ENCODE data around the gene LGALS3BP.

The LGALS3BP gene

GRCh38 chr17:79012563-79013134 is 32.9 kb upstream of the LGALS3BP start:
- DNase-seq: no peak

DNA sequence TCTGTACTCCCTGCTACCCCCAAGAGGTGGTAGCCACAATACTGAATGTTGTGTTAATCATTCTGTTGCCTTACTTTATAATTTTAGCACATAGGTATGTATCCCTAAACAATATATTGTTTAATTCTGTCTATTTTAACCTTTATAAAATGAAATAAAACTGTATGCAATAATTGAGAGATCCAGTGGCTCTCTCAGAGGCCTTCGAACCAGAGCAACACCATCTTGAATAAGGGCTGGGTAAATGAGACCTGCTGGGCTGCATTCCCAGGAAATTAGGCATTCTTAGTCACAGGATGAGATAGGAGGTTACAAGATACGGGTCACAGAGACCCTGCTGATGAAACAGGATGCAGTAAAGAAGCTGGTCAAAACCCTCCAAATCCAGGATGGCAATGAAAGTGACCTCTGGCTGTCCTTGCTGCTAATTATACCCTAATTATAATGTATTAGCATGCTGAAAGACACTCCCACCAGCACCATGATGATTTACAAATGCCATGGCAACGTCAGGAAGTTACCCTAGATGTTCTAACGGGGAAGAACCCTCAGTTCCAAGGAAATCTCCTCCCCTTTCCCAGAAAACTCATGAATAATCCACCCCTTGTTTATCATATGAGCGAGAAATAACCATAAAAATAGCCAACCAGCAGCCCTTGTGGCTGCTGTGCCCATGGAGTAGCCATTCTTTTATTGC is 31.9 kb upstream of the LGALS3BP start:
- DNase-seq: no peak

GRCh38 chr17:79010304-79010646 is 30.6 kb upstream of the LGALS3BP start:
- no peak for DNase-seq

DNA sequence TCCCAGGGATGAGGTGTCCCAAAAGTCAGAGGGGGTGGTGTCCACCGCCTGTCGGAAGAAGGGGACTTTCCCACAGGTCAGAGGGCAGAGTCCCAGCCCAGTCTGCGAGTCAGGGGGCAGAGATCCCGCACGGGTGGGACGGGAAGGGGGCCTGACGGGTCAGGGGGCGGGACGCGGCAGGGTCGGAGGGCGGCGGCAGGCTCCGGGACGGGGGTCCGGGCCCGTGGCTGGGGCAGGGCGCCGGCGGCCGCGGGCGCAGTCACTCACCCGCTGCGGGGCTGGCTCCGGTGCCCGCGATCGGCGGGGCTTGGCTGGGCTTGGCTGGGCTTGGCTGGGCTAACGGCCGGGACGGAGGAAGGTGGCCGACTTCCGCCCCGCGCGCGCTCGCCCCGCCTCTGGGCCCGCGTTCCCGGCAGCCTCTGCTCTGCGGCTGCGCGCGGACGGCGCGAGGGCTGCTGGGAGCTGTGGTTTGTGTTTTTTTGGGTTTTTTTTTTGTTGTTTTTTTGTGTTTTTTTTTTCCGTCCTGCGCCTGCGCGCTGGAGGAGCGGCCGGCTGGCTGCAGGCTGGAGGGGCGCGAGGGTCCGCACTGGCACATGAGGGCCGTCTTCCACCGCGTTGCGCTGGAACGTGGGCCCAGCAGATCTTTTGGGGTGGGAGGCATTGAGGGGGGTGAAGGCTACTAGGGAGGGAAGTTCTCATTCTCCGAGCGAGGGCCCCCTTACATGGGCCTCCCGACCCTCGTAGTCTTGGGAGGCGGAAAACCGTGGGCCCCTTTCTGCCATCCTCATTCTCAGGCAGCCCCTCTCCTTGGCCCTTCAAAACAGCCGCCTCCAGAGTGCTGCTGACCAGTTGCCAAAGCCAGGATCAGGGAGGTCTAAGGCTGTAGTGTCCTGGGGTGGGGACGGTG is 29.9 kb upstream of the LGALS3BP start, which contains the start of gene CANT1:
Gene CANT1 (minus strand): TSS at position 368 of the 907 bp plus-strand sequence. CDS start 12,142 bp downstream, outside the sequence.
- peak; percentile 87 for DNase-seq

GRCh38 chr17:79008666-79009387 is 29.1 kb upstream of the LGALS3BP start:
- no peak for DNase-seq

DNA sequence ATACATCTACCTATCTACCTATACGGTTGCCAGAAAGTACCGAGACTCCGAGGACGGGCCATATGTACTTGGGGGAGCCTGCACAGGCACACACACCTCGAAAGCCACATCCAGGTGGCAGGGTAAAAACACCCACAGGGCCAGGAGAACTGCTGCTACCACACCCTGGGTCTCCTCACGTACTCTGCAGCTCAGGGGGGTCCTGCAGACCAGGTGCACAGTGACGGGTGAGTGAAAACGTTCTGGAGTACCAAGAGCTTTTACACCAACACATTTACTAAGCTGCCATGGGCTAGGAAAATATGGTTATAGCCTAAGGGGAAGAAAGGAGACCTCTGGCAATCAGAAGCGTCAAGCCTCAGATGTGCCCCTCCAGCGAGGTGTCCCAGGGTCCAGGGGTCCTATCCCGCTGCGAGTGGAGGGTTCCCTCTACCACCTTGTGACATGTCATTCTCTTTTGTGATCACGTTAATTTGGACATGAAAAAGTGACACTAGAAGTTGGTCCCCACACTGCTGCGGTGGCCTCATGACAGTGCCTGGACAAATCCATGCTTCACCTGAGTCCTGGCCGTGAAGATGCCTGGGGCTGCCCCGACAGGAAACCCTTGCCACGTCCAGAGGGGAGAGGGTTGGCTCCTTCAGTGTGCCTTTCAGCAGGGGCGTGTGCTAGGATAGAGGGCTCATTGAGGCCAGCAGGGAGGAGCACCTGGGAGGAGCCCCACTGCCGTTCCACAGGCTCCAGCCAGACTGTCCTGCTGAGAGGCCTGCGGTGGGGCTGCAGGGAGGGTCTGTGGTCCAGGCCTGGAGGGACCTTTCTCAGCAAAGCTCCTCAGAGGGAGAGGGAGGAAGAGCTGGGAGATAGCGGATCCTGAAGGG is 28.0 kb upstream of the LGALS3BP start:
- DNase-seq: no peak

GRCh38 chr17:79006794-79007503 is 27.2 kb upstream of the LGALS3BP start:
- DNase-seq: no peak

DNA sequence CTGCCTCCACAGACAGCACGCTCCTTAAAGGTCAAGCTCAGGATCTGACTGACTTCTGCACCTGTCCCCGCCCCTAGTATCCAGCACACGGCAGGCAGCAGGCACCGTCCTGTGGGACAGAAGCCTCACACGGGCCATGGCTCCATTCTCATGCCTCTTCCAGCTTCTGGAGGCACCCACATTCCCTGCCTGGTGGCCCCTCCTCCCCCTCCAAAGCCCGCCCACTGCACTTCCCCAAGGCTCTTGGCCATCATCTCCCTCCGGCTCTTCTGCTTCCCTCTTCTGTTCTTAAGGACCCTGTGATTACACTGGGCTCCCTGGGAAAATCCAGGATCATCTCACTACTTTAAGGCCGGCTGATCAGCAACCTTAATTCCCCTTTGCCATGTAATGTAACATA is 26.3 kb upstream of the LGALS3BP start:
- DNase-seq: no peak

GRCh38 chr17:79005063-79005861 is 25.5 kb upstream of the LGALS3BP start:
- DNase-seq: no peak

DNA sequence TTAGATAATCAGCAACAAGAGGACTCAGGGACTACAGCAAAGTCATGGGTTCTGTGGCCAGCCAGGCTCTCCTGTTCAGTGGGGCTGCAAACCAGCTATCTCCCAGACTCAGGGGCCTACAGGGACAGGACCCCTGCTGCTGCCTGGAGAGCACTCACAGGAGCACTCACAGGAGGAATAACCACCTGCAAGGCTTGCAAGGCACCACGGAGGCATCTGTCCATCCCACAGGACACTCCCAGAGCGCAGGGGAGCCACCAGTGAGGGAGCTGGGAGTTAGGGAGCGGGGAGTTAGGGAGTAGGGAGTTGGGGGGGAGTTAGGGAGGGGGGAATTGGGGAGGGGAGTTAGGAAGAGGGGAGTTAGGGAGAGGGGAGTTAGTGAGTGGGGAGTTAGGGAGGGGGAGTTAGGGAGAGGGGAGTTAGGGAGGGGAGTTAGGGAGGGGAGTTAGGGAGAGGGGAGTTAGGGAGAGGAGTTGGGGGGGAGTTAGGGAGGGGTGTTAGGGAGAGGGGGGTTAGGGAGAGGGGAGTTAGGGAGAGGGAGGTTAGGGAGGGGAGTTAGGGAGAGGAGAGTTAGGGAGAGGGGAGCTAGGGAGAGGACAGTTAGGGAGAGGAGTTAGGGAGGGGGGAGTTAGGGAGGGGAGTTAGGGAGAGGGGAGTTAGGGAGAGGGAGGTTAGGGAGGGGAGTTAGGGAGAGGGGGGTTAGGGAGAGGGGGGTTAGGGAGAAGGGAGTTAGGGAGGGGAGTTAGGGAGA is 24.1 kb upstream of the LGALS3BP start:
- DNase-seq: no peak

GRCh38 chr17:79002796-79003593 is 23.3 kb upstream of the LGALS3BP start:
- DNase-seq: no peak

DNA sequence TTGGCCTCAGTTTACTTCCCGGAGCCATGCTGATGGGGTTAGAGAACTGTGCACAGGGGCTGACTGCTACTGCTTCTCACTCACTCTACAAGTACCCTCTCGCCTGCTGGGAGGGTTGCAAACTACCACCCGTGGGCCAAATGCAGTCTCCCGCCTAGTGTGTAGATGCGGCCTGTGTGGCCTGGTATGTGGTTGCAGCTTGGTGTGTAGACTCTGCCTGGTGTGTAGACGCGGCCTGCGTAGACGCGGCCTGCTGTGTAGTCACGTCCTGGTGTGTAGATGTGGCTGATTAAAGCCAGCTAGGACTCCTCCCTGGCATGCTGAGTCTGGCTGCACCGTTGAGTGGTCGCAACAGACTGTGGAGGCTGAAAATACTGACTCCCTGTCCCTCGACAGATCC is 22.6 kb upstream of the LGALS3BP start:
- DNase-seq: no peak

GRCh38 chr17:79001190-79002020 is 21.7 kb upstream of the LGALS3BP start:
- no peak for DNase-seq

DNA sequence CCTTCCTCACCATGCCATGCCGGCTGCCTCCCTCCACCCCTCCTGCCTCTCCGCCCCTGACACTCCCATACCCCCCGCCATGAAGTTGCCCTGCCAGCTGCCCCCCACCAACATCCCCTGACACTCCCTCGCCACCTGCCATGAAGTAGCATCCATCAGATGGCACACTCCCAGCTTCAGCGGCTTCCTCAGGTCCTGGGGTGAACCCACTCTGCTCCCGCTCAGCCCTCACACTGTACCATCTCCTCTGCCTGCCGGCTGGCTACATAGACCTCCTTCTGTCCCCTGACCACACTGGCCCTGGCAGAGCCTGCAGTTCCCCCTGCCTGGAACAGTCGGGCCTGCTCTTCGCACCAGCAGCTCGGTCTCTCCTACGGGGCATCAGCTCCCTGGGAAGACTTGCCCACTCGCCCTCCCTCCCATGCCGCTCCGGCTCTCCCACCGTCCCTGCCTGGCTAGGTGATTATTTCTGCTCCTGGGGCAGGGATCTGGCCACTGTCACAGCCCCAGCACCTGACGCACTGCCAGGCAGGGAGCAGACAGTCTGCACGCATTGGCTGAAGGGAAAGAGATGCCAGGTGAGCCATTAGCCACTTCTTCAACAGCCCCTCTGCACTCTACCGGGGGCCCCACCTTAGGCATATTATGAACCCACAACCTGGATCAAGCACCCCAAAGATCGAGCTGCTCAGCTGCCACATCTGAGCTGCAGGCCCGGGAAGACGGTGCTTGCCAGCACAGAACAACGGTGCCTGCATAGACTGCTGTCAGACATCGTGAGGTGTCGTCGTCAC is 20.9 kb upstream of the LGALS3BP start:
- no peak for DNase-seq

DNA sequence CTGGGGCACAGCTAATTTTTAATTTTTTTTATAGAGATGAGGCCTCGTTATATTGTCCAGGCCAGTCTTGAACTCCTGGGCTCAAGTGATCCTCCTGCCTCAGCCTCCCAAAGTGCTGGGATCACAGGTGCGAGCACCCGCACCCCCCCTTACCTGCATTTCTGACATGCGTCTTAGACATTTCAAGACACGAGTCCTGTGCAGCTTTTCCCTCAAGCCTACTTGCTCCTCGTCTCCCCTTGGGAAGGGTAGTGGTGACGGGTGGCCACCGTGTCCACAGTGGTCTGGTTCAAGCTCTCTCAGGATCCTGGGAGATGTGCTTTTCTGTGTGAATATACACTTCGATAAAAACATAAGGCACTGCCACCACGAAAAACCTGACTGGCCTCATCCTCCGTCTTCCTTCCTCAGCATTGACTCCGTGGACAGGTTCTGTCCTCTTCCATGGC is 20.2 kb upstream of the LGALS3BP start:
- no peak for DNase-seq

- DNase-seq: no peak
Measured at GRCh38 chr17:78999056-78999768, 19.5 kb upstream of the LGALS3BP start.
